Fibroblast of gingiva (primary cell): ENCODE measurements around the gene ARID2.

Experiments used
- DNase-seq: peaks from one replicate; pipeline ENCODE4 v3.0.0-alpha.2; 2011; ENCODE audit warnings: low read depth

ARID2 gene

DNA sequence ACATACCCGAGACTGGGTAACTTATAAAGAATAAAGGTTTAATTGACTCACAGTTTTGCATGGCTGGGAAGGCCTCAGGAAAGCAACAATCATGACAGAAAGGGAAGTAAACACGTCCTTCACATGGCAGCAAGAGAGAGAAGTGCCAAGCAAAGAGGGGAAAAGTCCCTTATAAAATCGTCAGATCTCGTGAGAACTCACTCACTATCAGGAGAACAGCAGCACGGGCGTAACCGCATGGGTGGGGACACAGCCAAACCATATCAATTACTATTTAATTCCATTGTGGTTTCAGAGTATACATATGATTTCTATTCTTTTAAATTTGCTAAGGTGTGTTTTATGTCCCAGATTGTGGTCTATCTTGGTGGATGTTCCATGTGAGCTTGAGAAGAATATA, 142.9 kb downstream of the ARID2 start:
- DNase-seq, result no peak

DNA sequence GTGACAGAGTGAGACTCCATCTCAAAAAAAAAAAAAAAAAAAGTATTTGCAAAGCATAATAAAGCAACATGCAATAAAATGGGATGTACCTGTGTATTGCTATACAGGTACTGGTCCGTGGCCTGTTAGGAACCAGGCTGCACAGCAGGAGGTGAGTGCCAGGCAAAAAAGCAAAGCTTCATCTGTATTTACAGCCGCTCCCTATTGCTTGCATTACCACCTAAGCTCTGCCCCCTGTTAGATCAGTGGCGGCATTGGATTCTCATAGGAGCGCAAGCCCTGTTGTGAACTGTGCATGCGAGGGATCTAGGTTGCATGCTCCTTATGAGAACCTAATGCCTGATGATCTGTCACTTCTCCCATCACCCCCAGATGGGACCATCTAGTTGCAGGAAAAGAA, 147.6 kb downstream of the ARID2 start:
- no peak for DNase-seq

GRCh38 chr12:45878630-45879255, 149.2 kb downstream of the ARID2 start:
- no peak for DNase-seq

GRCh38 chr12:45879363-45879895, 149.9 kb downstream of the ARID2 start:
- DNase-seq, result no peak

- DNase-seq, result no peak
Observed at GRCh38 chr12:45880533-45880932, 151.0 kb downstream of the ARID2 start.

DNA sequence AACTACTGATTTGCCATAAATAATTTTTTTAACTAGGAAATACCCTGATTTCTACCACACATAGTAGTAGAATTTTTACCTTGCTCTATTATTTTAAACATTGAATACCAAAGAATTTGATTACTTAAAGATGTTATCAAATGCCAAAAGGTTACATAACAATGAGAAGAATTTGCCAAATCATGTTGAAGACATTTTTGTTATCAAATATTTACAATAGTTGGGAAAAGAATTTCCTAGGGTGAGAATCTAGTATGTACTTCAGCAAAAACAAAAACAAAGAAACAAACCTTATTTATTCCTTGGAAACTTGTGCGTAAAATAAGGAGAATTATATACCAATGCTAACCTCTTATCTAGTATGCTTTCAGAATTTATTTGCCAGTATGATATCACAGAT, 153.7 kb downstream of the ARID2 start:
- DNase-seq, result no peak

- no peak for DNase-seq
Observed at GRCh38 chr12:45886685-45887084, 157.2 kb downstream of the ARID2 start.

- DNase-seq, result no peak
Observed at GRCh38 chr12:45887544-45887943, 158.0 kb downstream of the ARID2 start.

GRCh38 chr12:45890276-45890675, 160.8 kb downstream of the ARID2 start:
- no peak for DNase-seq

DNA sequence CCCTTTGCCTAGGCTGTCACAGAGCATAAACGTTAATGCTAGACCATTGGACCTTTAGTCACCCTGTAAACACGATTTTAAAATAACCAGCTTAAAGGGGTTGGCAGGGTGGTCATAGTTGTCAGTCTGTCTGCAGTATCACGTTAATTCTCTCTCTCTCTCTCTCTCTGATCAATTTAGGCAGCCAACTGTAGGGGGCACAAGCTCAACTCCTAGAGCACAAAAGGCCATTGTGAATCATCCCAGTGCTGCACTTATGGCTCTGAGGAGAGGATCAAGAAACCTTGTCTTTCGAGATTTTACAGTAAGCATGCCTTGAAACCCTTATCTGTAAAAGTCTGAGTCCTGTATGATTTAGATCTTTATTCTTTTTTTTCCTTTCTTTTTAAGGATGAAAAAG, 163.7 kb downstream of the ARID2 start:
- DNase-seq, result no peak

- no peak for DNase-seq
Observed at GRCh38 chr12:45895961-45896360, 166.5 kb downstream of the ARID2 start.

- no peak for DNase-seq
Observed at GRCh38 chr12:45898094-45898493, 168.6 kb downstream of the ARID2 start.

DNA sequence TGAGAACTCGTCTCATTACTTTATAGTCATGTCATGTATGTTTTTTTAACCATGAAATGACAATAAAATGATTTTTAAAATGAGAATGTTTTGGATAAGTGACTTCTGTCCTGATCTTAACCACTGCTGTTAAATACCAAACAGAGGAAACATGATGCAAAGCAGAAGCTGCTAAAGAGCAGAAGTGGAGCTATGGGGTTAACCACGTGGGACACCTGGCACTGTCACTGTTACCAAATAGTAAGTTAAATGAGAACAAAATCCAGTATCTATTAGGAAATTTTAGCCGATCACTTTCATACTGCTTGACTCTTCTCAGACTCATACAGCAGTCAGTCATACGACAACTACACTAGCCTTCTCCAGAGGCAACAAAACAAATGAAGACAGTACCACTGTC, 178.4 kb downstream of the ARID2 start:
- no peak for DNase-seq

GRCh38 chr12:45909041-45909713, 179.7 kb downstream of the ARID2 start:
- peak; percentile 26 for DNase-seq

DNA sequence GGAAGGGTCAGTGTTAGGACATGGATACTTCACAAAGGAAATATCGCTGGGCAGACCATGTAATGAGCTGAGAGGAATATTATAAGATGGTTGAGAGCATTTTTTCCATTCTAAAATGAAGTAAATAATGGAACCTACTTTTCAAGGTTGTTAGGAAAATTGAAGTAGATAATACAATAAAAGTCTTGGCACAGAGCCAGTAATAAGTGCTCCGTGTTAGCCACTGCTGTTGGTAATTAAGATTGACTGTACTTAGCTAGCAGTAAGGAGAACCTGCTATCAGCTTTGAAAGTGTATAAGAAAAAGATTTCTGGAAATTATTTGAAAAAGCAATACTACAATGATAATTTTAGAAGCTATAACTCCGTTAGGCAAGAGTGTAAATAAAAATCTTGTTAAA, 183.3 kb downstream of the ARID2 start:
- DNase-seq, result no peak

- no peak for DNase-seq
Observed at GRCh38 chr12:45913631-45914030, 184.1 kb downstream of the ARID2 start.

GRCh38 chr12:45914090-45914489, 184.6 kb downstream of the ARID2 start:
- peak; percentile 31 for DNase-seq

DNA sequence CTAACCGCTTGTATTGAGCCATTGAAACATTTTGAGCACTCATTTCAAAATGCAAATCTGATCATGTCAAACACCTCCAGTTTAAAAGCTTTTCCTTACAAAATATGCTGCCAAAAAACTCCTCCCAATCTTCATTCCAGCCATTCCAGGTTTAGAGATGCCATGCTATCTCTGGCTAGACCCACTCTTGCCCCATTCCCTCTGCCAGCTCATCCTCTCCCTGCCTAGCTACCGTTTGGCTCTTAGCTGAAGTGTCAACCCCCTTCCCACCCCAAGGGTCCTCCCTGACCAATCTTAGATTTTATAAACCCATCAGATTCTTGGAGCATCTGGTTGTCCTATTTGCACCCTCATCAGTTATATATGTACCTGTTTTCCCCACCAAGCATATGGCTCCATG, 185.9 kb downstream of the ARID2 start:
- no peak for DNase-seq

DNA sequence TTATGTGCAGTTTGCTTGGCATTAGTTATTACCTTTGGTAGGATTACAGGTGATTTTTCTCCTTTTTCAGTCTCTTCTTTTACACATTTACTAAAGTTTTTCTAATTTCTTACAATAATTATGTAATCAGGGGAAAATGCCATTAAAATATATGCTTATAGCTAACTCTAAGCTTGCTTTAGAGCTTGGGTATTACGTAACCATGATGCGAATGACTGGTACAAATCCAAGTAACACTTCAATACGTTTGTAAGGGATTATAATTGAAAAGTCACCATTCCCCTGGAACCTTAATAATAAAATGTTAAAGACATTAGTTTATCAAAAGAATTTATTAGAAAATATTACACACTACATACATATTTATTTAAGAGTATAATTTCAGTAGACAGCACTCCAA, 189.3 kb downstream of the ARID2 start:
- DNase-seq, result no peak

DNA sequence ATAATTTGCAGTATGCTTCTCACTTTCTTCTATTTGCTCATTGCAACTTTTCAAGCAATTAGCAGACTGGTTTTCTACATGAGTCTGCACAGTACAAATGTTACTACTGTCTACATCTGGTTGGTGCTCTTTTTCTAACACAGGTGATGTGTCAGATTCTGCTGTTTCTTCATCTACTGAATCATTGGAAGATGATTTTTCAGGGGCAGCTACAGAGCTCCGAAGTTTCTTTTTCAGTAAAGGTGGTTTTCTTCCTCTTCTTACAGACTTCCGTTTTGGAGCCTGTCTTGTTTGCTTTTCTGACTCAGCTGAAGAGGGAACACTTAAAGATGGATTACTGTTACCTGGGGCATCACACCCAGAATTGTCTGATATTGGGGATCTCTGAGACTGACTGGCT, 198.8 kb downstream of the ARID2 start:
- no peak for DNase-seq

DNA sequence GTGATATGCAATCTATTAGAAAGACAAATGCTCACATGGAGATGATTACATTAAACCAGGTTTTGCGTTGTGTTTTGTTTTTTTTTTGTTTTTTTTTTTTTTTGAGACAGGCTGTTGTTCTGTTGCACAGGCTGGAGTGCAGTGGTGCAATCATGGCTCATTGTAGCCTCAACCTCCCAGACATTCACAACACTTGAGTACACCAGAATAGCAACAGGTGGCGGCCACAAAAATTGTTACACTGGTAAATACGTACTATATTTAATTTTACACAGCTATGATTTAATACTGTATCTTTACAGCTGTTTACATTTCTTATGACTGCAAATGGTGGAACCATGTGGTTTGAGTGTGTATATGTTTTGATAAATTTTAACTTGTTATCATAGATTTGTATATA, 200.9 kb downstream of the ARID2 start:
- no peak for DNase-seq

- no peak for DNase-seq
Observed at GRCh38 chr12:45933504-45933903, 204.0 kb downstream of the ARID2 start.

DNA sequence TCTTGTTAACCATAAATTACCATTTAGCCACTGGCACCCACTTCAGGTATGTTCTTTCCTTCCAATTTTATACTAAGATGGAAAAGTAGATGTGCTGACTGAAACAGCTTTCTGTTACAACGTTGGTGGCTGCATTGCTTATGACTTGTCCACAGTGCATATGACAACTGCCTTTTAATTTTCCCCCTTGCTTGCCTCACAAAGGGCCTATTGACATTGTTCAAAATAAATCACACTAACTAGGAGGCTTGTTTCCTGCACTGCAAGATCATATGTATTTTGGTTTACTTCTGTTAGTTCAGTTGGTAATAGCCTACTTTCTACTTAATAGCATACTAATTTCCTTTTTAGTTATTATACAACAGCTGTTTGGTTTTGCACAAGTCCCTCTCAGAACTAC, 205.4 kb downstream of the ARID2 start:
- DNase-seq, result no peak

GRCh38 chr12:45938566-45938965, 209.1 kb downstream of the ARID2 start:
- DNase-seq, result no peak
